ENCODE measurements around the gene ELMO2. TPM values are rescaled to one million over a fixed set of nuclear protein-coding genes. Genes with fewer than 3 reads are reported as not detected.

Gene ELMO2
- total RNA-seq, 1 donor from 2014 or later: 45.6 TPM

DNA sequence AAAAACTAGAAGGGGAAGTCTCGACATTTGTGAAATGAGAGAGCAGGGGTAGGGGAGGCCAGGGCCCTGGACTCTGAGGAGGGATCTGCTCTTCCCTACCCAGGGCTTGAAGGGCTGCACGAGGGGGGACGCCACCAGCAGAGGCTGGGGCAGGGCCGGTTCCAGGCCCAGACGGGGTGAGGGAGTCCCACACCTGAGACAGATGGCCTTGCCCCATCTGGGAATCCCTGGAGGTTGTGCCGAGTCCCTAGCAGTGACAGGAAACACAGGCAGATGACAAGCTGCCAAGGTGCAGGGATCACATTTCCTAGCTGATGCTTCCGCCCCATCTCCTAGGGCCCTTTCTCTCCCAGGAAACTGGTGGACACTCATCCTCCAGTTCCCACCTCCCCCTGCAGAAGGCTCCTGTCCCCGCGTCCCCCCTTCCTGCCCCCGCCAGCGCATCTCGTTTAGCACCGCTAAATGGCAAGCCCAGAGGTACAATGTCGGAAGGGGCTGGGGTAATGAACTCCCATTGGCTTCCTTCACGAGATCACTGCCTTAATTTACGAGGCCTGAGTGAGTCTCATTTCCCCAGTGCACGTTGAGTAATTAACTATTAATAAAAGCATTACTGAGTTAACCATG lies 63.0 kb downstream of the ELMO2 start:
- TF ChIP-seq CTCF (IDR thresholded peaks at IDR 0.05): no peak
- peaks cover 11% of the 10 kb centered on the region for H3K4me1 Mint-ChIP-seq
- no peak overlapping the region for H3K4me3 Mint-ChIP-seq
- ATAC-seq (ENCODE audit: low read depth): no peak
- H3K36me3 Mint-ChIP-seq (ENCODE audit: low read depth): peaks cover 18% of the 10 kb centered on the region
- intact Hi-C loops (cut with micrococcal nuclease): no loop called here
- H3K27ac Mint-ChIP-seq: no peak overlapping the region
- H3K27me3 Mint-ChIP-seq: peaks cover 28% of the 10 kb centered on the region
- ChIA-PET POLR2A (no interaction called here), CTCF (no interaction called here)
- no peaks in the 10 kb centered on the region for H3K9me3 Mint-ChIP-seq
- DNase-seq: no peak

- H3K27ac Mint-ChIP-seq: no peak overlapping the region
- H3K4me3 Mint-ChIP-seq: no peak overlapping the region
- H3K36me3 Mint-ChIP-seq (ENCODE audit: low read depth): peaks cover 14% of the 10 kb centered on the region
- POLR2A ChIA-PET: no interaction called here
- ATAC-seq (ENCODE audit: low read depth) (no peak), DNase-seq (no peak)
- intact Hi-C loops (cut with micrococcal nuclease): no loop called here
- H3K4me1 Mint-ChIP-seq: peaks cover 11% of the 10 kb centered on the region
- CTCF ChIA-PET: no interaction called here
- no peak for TF ChIP-seq CTCF (IDR thresholded peaks at IDR 0.05)
- peaks cover 28% of the 10 kb centered on the region for H3K27me3 Mint-ChIP-seq
- no peaks in the 10 kb centered on the region for H3K9me3 Mint-ChIP-seq
These were observed 63.7 kb downstream of the ELMO2 start for GRCh38 chr20:46342451-46343347.

DNA sequence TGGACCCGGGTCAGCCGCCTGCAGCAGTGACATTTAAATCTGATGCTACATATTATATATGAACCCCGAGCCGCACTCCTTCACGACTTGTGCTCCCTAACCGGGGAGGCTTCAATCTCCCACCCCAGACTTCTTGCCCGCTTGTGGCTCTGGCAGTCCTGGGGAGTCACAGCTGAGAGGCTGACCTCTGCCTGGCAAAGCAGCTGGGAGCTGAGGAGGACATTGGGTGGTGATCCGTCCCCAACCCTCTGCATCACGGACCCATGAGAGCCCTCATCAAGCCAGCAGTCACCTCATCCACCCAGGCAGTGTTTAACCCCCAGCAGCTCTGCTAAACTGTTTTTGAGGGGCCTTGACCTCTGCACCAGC lies 64.4 kb downstream of the ELMO2 start:
- H3K9me3 Mint-ChIP-seq: no peaks in the 10 kb centered on the region
- H3K27ac Mint-ChIP-seq: no peak overlapping the region
- DNase-seq (no peak), ATAC-seq (ENCODE audit: low read depth) (no peak)
- H3K4me1 Mint-ChIP-seq: peaks cover 11% of the 10 kb centered on the region
- TF ChIP-seq CTCF (IDR thresholded peaks at IDR 0.05): no peak
- H3K4me3 Mint-ChIP-seq: no peak overlapping the region
- CTCF ChIA-PET: no interaction called here
- intact Hi-C loops (cut with micrococcal nuclease): no loop called here
- peaks cover 9% of the 10 kb centered on the region for H3K36me3 Mint-ChIP-seq (ENCODE audit: low read depth)
- H3K27me3 Mint-ChIP-seq: peaks cover 28% of the 10 kb centered on the region
- POLR2A ChIA-PET: interaction anchor here (1.0 kb wide), 1 partner anchor 8 kb away, joined by 3 read pairs; no protein-coding TSS in a partner anchor

GRCh38 chr20:46341074-46342009 lies 65.1 kb downstream of the ELMO2 start:
- ATAC-seq (ENCODE audit: low read depth): no peak
- no peak for TF ChIP-seq CTCF (IDR thresholded peaks at IDR 0.05)
- peaks cover 28% of the 10 kb centered on the region for H3K27me3 Mint-ChIP-seq

More at GRCh38 chr20:46341074-46342009, 65.1 kb downstream of the ELMO2 start:
- Mint-ChIP-seq H3K4me3 (no peak overlapping the region), H3K4me1 (peaks cover 11% of the 10 kb centered on the region), H3K9me3 (no peaks in the 10 kb centered on the region), H3K36me3 (ENCODE audit: low read depth) (peaks cover 5% of the 10 kb centered on the region), H3K27ac (no peak overlapping the region)
- intact Hi-C loops (cut with micrococcal nuclease): no loop called here
- DNase-seq: no peak
- ChIA-PET POLR2A (interaction anchor here (1.0 kb wide), 1 partner anchor 9 kb away, joined by 3 read pairs; no protein-coding TSS in a partner anchor), CTCF (no interaction called here)

All from activated B cell treated with CpG ODN at 0.5 μM for 24 hours (primary cell).